HG03575 (cell line): ENCODE data around the gene LRRC46.

Source experiments
- ATAC-seq: cut with Tn5 transposase; IDR thresholded peaks from one replicate; pipeline ENCODE4 v1.9.1; 2021; ENCODE audit not compliant: unreplicated experiment, insufficient number of reproducible peaks, low FRiP score; ENCODE audit errors: extremely low read depth

Gene LRRC46

DNA sequence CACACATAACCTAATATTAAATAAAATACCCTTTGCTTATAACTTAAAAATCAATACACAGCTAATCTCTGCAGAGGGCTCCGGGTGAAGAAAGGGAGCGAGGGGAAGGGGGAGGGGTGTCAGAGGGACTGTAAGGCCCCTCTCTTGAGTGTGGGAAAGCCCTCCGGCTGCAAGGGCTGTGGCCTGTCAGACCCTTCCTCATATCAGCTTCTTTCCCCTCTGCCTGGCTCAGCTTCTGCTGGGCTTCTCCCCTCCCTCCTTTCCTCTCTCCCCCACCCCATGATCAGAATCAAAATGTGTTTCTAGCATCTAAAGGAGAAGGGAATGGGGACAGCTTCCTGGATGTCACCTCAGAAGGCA lies 14.2 kb downstream of the LRRC46 start:
- no peak for ATAC-seq

GRCh38 chr17:47846716-47847340 lies 15.4 kb downstream of the LRRC46 start:
- ATAC-seq: no peak

- ATAC-seq: no peak
Observed at GRCh38 chr17:47847341-47848197, 16.1 kb downstream of the LRRC46 start.

GRCh38 chr17:47848198-47848513 lies 16.7 kb downstream of the LRRC46 start:
- no peak for ATAC-seq

- no peak for ATAC-seq
Observed at GRCh38 chr17:47850373-47850691, 18.9 kb downstream of the LRRC46 start.

GRCh38 chr17:47850692-47851573 lies 19.5 kb downstream of the LRRC46 start, which contains the start of gene SP6:
Gene SP6, minus strand, starts transcription at chr17:47851163. Its CDS starts 2,734 bp downstream, at chr17:47848429.
- ATAC-seq: no peak

GRCh38 chr17:47851764-47852112 lies 20.3 kb downstream of the LRRC46 start:
- no peak for ATAC-seq

- ATAC-seq: no peak
Observed at GRCh38 chr17:47852113-47852949, 20.9 kb downstream of the LRRC46 start.

DNA sequence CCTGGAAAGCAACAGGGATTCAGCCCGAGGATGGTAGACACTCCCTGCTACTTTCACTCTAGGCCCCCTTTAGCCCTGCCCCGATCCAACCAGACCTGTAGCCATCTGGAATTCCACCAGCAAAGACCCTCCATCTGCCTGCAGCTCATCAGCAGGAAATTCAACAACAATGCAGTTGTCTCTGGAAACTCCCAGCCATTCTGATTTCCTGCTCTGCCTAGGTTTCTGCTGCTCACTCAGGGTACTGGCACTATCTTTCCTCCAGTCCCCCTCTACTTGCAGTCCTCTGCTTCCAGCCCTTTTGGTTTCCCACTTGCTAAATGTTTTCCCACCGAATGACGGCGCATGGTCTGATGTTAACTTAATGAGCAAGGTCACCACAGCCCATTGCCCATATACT lies 22.1 kb downstream of the LRRC46 start:
- ATAC-seq: no peak

- no peak for ATAC-seq
Observed at GRCh38 chr17:47855737-47856136, 24.3 kb downstream of the LRRC46 start.

GRCh38 chr17:47856830-47857229 lies 25.4 kb downstream of the LRRC46 start:
- ATAC-seq: no peak

DNA sequence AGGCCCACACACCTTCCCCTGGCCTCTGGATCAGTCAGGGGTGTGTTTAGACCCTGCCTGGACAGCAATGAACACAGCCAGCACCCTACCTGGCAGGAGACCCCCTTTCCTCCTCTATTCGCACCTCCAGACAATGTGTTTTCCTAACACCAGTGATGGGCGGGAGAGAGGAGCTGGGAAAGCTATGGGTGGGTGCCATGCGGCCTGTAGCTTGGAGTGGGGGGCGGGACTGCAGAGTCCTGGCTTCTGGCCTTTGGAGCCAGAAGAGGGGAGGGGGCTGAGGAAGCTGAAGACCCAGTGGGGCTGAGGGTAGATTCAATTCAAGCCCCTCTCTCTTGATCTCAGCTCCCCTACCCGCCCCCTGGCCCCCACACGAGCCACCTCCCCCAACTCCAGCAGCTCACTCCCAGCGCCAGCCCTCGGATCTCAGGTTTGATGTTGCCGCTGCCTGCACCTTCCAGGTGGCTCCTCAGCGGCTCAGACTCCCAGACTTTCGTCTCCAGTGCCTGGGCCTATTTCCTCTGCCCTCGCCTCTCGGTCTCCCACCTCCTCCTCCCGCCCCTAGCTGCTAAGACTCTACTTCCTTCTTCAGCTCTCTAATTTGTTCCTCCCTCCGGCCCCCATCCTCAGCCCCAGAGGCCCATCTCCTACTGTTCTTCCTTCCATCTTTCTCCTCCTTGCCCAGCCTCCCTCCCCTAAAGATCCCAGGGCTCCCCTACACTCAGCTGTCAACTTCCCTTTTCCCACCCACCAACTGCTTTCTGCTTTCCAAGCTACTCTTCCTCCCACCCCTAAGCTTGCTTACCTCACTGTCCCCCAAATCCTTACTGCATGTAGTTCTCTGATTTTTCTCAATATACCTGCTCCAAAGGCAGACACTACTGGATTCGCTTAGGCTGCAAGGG lies 26.3 kb downstream of the LRRC46 start:
- no peak for ATAC-seq

- no peak for ATAC-seq
Observed at GRCh38 chr17:47860386-47860785, 28.9 kb downstream of the LRRC46 start.

DNA sequence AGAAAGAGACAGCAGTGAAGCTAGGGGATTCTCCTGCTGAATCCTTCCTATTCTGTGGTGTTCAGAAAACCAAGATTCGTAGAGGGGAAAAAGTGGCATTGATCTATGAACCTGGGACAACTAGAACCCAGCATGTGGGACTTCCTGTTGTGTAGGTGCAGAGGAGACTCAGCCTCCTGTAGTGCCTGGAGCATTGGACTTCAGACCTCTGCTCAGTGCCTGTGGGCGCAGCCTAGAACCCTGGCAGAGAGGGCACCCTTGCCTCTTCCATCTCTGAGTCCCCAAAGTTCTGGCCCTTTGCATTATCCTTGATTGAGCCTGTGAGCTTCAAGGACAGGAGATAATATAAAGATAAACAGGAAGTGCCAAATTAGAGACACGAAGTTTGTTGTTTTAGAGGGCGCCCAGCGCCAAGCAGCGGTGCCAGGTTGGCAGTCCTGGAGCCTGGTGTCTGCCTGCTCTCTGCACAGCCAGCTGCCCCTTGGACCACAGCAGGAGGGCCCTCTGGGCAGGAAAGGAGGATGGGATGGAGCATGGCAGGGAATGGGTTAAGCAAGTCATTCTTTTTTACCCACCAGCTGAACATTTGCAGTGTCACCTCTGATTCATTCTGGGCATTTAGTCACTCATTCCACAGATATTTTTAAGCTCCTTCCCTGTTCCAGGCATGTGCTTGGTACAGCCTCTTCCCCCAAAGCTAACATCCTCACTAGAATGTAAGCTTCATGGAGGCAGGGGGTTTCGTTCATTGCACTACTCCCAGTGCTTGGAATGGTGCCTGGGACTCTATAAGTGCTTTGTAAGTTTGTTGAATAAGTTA lies 31.4 kb downstream of the LRRC46 start:
- ATAC-seq: no peak

GRCh38 chr17:47864791-47865216 lies 33.3 kb downstream of the LRRC46 start:
- no peak for ATAC-seq

GRCh38 chr17:47866941-47867340 lies 35.5 kb downstream of the LRRC46 start:
- ATAC-seq: no peak

DNA sequence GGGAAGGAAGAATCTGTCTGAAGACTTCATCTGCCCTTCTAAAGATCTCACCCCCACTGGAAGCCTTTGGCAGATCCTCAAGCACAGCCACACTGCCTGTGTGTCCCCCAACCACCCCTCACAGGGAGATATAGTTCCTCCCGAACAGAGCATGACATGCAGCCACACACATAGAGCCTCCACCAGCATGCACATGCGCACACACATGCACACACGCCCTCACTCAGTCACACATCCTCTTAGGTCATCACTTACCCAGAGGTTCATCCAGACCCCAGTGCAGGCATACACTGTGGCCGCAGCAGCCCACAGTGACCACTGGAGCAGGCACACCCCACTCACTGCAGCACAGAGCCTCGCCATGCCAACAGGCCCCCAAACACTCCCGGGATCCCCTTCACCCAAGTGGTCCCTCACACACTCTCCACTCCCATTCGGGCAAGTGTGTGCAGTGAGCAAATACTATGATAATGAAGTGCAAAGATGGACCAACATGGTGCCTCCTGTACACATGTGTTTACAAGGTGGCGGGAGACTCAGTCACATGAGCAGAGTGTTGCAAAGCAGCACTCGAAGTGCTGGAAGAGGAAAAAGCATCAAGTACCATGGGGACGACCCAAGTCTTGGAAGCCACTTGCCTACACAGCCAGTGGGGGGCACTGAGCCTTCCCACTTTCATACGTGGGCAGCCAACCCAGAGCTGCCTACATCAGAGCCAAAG lies 36.5 kb downstream of the LRRC46 start:
- ATAC-seq: no peak
